NCI-H2081 (cell line): Measurements from ENCODE around the gene FBXO46.

Experiments used
- DNase-seq, 2 experiments: peaks; one replicate each; lab custom pipeline; 2025; lab: John Stamatoyannopoulos, UW

The FBXO46 gene

DNA sequence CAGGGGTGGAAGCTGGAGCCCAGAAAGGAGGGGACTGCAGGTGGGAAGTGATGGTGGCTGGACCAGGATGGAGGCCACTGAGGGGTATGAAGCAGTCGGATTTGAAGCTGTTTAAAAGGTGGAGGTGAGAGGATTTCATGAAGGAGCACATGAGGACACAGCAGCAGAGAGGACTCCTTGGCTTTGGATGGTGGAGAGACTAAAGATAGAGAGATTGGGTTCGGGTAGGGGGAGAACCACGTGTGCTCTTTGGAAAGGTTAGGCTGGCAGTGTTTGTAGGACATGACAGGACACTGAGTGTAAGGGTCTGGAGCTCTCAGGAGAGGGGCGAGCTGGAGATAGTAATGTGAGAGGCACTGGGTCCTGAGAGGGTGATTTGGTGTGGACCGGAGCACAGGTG lies 47.8 kb downstream of the FBXO46 start:
- no peak for DNase-seq

DNA sequence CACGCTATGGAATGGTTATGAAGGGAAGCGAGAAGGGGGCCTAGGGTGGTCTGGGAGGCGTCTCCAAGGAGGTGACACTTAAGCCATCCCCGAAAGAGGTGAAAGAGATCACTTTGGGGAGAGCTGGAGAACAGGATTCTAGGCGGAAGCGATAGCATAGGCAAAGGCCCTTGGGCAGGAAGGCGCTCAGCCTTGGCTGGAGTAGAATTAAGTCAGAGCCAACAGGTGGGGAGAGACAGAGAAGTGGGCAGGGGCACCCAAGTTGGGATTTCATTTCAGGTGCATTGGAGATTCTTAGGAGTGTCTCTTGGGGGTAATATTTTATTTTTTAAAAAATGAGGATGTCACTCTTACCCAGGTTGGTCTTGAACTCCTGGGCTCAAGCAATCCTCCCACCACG lies 48.6 kb downstream of the FBXO46 start:
- DNase-seq: no peak

DNA sequence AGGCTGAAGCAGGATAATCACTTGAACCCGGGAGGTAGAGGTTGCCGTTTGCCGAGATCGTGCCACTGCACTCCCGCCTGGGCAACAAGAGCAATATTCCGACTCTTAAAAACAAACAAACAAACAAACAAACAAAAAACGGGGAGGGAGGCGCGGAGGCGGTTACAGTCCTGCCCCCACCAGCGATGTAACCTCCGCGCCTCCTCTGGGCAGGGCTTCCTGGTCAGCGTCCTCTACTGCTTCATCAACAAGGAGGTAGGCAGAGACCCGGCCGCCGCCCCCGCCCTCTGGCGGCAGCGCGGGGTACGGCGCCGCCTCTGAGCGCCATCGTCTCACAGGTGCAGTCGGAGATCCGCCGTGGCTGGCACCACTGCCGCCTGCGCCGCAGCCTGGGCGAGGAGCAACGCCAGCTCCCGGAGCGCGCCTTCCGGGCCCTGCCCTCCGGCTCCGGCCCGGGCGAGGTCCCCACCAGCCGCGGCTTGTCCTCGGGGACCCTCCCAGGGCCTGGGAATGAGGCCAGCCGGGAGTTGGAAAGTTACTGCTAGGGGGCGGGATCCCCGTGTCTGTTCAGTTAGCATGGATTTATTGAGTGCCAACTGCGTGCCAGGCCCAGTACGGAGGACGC lies 49.2 kb downstream of the FBXO46 start:
- DNase-seq: peak; percentile 76 to 85

DNA sequence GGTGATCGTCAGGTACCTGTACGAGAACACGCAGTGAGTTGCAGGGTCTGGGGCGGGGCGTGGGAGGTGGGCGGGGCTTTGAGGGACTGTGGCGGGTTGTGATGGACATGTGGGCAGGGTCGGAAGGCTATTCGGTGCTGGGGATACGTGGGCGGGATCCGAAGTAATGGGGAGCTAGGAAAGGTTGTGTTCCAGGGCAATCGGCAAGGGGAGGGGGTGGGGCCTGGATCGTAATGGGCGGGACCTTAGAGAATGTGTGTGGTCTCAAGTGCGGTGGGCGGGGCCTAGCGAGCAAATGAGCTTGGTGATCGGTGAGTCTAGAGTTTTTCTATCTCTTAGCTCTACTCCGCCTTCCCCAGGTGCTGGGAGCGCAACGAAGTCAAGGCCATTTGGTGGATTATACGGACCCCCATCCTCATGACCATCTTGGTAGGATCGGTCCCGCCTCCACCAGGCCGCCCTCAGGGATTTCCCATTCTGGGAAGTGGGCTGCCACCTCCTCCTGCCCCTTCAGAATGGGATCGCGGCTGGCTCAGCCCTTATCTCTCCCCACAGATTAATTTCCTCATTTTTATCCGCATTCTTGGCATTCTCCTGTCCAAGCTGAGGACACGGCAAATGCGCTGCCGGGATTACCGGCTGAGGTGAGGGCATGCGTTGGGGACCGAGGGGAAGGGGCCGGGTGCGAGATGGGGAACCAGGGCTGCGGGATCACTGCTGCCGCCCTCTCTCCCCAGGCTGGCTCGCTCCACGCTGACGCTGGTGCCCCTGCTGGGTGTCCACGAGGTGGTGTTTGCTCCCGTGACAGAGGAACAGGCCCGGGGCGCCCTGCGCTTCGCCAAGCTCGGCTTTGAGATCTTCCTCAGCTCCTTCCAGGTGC lies 53.1 kb downstream of the FBXO46 start:
- DNase-seq: peak; percentile 55 to 59

DNA sequence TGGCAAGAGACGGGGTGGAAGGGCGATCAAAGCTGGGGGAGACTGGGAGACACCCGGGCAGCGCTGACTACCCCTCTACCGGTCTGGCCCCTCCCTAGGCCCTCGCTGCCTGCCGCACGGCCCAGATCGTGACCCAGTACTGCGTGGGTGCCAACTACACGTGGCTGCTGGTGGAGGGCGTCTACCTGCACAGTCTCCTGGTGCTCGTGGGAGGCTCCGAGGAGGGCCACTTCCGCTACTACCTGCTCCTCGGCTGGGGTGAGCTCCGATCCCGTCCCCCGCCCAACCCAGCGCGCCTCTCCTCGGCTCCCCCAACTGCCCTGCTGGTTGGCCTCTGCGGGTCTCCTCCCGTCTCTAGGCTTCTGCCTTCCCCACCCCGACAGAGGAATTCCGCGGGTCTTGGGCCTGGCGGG lies 53.8 kb downstream of the FBXO46 start:
- no peak for DNase-seq

DNA sequence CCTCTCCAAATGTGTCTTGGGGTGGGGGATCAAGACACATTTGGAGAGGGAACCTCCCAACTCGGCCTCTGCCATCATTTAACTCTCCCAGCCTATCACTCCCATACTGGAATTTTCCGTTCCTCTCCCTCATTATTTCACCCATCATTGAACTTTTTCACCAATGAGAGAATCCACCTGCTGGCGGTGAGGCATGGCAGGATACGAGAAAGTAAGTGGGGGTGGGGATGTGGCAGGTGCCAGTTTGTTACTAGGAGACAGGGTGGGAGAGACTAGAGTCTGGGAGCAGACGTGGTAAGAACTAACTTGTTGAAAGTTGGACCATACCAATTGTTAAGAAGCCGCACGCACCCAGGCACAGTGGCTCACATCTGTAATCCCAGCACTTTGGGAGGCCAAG lies 55.8 kb downstream of the FBXO46 start:
- no peak for DNase-seq

DNA sequence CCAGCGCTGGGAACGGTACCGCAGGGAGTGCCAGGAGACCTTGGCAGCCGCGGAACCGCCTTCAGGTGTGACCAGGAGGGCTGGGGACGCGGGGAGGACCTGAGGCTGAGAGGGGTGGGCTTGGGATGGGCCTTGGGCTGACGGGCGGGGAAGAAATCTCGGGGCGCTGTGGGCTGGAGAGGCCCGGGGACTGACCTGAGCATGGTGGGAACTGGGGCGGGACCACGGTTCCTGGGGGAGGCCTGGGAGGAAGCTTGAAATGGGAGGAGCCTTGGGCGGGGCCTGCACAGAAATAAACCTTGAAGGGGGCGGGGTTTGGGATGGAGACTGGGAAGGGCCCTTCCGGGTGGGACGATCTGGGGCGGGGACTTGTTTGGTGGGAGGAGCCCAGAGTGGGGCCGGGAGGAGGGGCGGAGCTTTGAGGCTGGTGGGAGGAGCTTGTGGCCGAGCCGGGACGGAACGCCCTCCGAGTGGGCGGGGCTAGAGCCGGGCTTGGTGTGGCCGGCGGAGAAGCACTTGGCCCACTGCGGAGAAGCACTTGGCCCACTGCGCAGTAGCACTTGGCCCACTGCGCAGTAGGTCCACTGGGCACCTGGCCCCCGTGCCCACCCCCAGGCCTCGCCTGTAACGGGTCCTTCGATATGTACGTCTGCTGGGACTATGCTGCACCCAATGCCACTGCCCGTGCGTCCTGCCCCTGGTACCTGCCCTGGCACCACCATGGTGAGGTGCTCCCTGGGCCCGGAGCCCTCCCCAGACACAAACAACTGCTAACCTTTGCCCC lies 59.8 kb downstream of the FBXO46 start:
- peak; percentile 22 to 70 for DNase-seq

DNA sequence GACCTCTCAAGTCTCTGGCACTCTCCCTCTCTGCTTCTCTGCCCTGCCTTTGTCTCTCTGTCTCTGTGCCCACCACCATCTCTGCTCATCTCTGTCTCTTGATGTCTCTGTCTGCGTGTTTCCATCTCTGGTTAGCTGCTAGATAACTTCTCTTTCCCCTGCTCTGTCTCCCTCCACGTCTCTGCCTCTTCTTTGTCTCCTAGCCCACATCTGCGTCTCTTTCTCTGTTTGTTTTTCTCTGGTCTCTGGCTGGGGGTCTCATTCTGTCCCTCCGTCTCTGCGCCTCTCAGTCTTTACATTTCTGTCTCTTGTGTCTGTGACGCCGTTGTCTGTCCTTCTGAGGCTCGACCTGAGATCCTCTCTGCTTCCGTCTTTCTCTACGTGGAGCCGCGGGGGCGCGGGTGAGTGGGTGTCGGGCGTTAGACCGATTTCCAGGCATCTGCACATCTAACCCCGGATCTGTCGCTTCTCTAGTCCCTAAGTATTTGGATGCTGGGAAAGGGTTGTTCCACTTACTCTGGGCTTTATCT lies 62.3 kb downstream of the FBXO46 start:
- DNase-seq: no peak

DNA sequence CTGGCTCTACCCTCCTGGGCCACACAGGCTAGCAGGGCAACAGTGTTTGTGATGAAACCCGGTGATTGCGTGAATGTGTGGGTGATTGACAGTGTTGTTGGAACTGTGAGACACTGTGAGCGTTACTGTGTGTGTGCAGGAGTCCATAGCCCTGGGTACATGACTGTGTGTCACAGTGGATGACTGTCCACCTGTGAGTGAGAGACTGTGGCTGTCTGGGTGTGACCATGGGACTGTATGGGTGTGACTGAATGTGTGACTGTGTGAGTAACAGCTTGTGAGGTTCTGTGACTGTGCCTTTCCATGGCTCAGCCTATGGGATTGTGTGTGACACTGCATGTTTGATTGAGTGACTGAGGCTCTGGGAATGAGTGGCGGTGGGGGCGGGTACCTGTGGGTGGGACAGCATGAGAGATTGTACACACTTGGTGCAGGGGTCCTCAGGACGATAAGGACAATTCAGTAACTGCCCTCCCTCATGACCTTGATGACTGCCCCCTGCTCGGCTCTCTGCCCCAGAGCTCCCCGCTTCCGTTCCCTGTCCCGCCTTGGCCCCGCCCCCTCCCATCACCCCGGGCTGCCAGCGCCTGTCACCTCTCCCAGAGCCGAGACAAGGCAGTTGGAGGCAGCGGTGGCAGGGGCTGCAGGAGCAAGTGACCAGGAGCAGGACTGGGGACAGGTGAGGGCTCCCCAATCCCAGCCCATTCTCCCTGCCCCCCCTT lies 62.9 kb downstream of the FBXO46 start, which contains the start of gene GIPR:
Gene GIPR (plus strand): TSS at position 602 of the 722 bp plus-strand sequence. CDS start 1,300 bp downstream, outside the sequence.
- DNase-seq: no peak

DNA sequence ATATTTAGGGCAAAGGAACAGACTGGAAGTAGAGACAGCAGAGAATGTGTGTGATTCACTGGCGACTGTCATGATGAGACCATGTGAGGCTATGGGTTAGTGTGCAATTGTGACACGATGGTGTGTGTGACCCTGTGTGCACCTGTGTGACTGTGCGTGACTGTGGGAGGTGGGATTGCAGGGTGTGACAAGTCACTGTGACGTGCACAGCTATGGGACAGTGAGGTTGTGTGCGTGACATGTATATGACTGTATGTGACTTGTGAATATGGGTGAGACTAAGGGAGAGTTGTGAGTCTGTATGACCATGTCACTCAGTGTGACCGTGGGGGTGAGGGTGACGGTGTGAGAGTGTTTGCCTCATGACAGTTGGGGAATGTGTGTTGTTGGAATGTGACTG lies 66.1 kb downstream of the FBXO46 start:
- DNase-seq: no peak

DNA sequence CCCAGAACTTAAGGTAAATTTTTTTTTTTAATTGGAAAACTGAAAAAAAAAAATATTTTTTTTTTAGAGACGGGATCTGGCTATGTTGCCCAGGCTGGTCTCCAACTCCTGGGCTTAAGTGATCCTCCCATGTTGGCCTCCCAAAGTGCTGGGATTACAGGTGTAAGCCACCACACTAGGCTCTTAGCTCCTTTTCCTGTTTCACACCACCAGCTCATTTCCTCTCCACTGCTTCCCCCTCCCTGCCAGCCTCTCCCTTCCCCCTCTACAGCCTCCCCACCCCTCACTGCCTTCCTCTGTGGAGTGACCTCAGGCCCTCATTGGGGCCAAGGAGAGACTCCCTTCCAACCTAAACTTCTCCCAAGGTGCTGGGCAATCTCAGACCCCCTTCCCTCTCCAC lies 66.9 kb downstream of the FBXO46 start:
- no peak for DNase-seq

DNA sequence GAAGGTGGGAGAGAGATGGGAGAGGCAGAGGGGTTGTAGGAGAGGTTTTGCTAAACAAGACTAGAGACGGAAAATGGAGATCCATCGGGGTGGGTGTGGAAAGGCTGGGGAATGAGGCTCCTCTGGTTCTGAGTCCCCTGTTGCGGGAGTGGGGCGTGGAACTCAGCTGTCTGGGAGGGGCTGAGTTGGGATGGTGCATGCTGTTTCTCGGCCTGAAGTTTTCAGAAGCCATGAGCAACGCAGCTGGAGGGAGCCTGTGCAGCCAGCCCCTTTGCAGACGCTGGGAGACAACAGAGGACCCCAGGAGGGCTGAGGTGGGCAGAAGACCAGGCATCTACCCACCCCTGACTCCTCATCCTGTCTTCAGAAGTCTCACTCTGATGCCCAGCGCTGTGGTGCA lies 70.1 kb downstream of the FBXO46 start:
- DNase-seq: no peak
